B cell (primary cell): ENCODE measurements around the gene SH3TC1.

Source experiments
- EZH2 ChIP-seq: IDR thresholded peaks from 2 replicates; pipeline ENCODE4 v1.6.1; 2012; ENCODE audit warnings: borderline replicate concordance, low read depth, mild to moderate bottlenecking, moderate library complexity, low read length; ENCODE audit not compliant: insufficient read depth, poor library complexity, severe bottlenecking
- TF ChIP-seq, protein P1 (sequence below): fragments of 200-600 bp; IDR thresholded peaks from one replicate; pipeline ENCODE4 v1.8.0; 2022; ENCODE audit warnings: antibody characterized with exemption, mild to moderate bottlenecking

DNA sequence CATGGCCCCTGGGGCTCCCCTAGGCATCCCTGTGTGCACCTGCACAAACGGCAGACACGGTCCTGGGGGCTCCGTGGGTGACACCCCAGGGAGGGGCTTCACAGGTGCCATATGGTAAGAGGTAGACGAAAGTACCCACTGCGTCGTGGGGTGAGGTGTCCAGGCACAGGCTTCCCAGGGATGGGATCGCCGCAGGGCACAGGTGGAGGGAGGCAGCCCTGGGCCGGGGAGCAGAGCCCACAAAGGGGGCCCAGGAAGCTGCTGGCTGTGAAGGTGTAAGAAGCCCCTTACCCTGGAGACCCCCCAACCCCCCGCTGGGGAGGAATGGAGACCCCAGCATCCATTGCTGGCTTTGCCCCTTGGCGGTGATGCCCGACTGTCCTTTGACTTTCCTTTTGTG, 10.9 kb downstream of the SH3TC1 start:
- TF ChIP-seq, protein P1, sequence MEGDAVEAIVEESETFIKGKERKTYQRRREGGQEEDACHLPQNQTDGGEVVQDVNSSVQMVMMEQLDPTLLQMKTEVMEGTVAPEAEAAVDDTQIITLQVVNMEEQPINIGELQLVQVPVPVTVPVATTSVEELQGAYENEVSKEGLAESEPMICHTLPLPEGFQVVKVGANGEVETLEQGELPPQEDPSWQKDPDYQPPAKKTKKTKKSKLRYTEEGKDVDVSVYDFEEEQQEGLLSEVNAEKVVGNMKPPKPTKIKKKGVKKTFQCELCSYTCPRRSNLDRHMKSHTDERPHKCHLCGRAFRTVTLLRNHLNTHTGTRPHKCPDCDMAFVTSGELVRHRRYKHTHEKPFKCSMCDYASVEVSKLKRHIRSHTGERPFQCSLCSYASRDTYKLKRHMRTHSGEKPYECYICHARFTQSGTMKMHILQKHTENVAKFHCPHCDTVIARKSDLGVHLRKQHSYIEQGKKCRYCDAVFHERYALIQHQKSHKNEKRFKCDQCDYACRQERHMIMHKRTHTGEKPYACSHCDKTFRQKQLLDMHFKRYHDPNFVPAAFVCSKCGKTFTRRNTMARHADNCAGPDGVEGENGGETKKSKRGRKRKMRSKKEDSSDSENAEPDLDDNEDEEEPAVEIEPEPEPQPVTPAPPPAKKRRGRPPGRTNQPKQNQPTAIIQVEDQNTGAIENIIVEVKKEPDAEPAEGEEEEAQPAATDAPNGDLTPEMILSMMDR, result no peak
- no peak for TF ChIP-seq EZH2
